ENCODE data around the gene PARD3. TPM values are rescaled to one million over a fixed set of nuclear protein-coding genes. Genes with fewer than 3 reads are reported as not detected.

The PARD3 gene
- total and polyA plus RNA-seq, 10 of the 15 experiments (the other 5 are each of a cell fraction or from before 2014, with no cell fraction given) = 2.6 to 43.1 (median 13.9) TPM

DNA sequence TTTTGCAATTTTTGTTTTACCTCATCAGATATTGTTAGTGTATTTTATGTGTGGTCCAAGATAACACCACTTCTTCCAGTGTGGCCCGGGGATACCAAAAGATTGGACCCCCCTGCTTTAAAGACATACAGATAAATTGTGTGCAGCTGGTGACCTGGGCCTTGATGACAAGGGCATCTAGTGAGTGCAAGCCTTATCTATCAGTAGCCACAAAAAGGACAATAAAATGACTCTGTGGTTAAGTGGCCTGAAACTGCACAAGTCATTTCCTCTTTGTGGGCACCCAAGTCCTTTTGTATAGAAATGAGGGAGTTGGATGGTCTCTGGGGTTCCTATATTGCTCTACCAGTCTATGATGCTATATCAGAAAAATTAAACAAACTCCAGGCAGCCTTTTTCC, 98.1 kb downstream of the PARD3 start:
- in situ Hi-C loops (cut with MboI) (no loop called here), intact Hi-C loops (cut with micrococcal nuclease; ENCODE audit: unreplicated experiment) (no loop called here)
- no peak overlapping the region for H3K27ac ChIP-seq (ENCODE audit: control insufficient read depth, insufficient read depth)
- BruUV-seq (replicated peaks) = no TSS peak
- RAD21 ChIA-PET (ENCODE audit: unreplicated experiment) = no interaction called here
- H3K4me3 ChIP-seq = no peak overlapping the region
- H3K79me2 ChIP-seq (ENCODE audit: control insufficient read depth, insufficient read depth, low read length) = no peaks in the 10 kb centered on the region
- no peaks in the 10 kb centered on the region for H3K4me1 ChIP-seq (ENCODE audit: control insufficient read depth, insufficient read depth, low read length)
- WGBS (ENCODE audit: insufficient coverage, insufficient replicate concordance, low lambda C conversion rate, missing lambda C conversion rate) = 4% methylated on average over 1 of the region's 1 CpG
- SMC1A ChIA-PET (ENCODE audit: uncharacterized antibody, unreplicated experiment) = interaction anchor here (0.7 to 0.9 kb wide), 2 partner anchors 9 to 12 kb away, joined by 3 read pairs; no protein-coding TSS in a partner anchor
- no peaks in the 10 kb centered on the region for H3K9me3 ChIP-seq (replicated peaks; ENCODE audit: control insufficient read depth, insufficient read depth, low read length)
- POLR2A ChIA-PET = interaction anchor here (0.7 to 0.9 kb wide), 2 partner anchors 63 to 168 kb away, joined by 3 to 4 read pairs; no protein-coding TSS in a partner anchor
- no peak overlapping the region for H2AFZ ChIP-seq (ENCODE audit: control insufficient read depth, low read depth, low read length)
- FAIRE-seq (no peak), ATAC-seq (peak; percentile 91), DNase-seq (ENCODE audit: low read depth, low spot score) (no peak)
- no peaks in the 10 kb centered on the region; a peak in 1 of 4 replicates for H3K36me3 ChIP-seq (ENCODE audit: control insufficient read depth in 2 of 2, insufficient read depth in 2 of 2, low read length in 1 of 2)
- no peaks in the 10 kb centered on the region for H4K20me1 ChIP-seq (ENCODE audit: control insufficient read depth, insufficient read depth)
- 0 out of 4 replicates have a peak, but pooled peaks cover 0 to 3% of the 10 kb centered on the region in 2 experiments for H3K27me3 ChIP-seq (replicated peaks in 1 of 2; ENCODE audit: control insufficient read depth in 2 of 2, insufficient read depth in 2 of 2, low read length in 1 of 2)
- H3K9ac ChIP-seq (ENCODE audit: control insufficient read depth, insufficient read depth, low read length) = no peak overlapping the region
- no peak overlapping the region for H3K4me2 ChIP-seq (ENCODE audit: control insufficient read depth, insufficient read depth)
- CTCF ChIA-PET = no interaction called here
- TF ChIP-seq ATF3 (IDR thresholded peaks at IDR 0.05; ENCODE audit: borderline replicate concordance, extremely low read depth, low read depth, low read length) (no peak), SPI1 (IDR thresholded peaks at IDR 0.05; ENCODE audit: borderline replicate concordance, insufficient read depth, low read depth, low read length) (peak; percentile 70; the same call in 1 of the 2 replicates), TCF7 (IDR thresholded peaks at IDR 0.05; ENCODE audit: borderline replicate concordance) (no peak), ZBED1 (IDR thresholded peaks at IDR 0.05; ENCODE audit: borderline replicate concordance) (no peak), BCL11A (IDR thresholded peaks at IDR 0.05; ENCODE audit: low read depth, low read length) (peak; percentile 36; the same call in 1 of the 2 replicates), LARP7 (IDR thresholded peaks at IDR 0.05) (no peak), BHLHE40 (IDR thresholded peaks at IDR 0.05; ENCODE audit: borderline replicate concordance in 1 of 2, low read depth in 2 of 2, low read length in 1 of 2) (peak; percentile 14 to 49; a peak in 1 of 4 replicates), MTA2 (IDR thresholded peaks at IDR 0.05; ENCODE audit: low read depth) (peak; percentile 68; the same call in 1 of the 2 replicates), EP300 (IDR thresholded peaks at IDR 0.05; ENCODE audit: borderline replicate concordance in 1 of 2, control insufficient read depth in 1 of 2, low read depth in 2 of 2, low read length in 2 of 2) (peak in 1 of 2 experiments; percentile 51; a peak in 1 of 4 replicates), NR2F1 (conservative IDR thresholded peaks at IDR 0.05) (peak; percentile 80), EZH2 (IDR thresholded peaks at IDR 0.05; ENCODE audit: borderline replicate concordance, control insufficient read depth, low read depth, low read length) (no peak), ATF7 (IDR thresholded peaks at IDR 0.05; ENCODE audit: low read depth) (peak; percentile 39; the same call in 1 of the 2 replicates), NRF1 (conservative IDR thresholded peaks at IDR 0.05; ENCODE audit: low read depth, low read length) (no peak), RUNX3 (IDR thresholded peaks at IDR 0.05; ENCODE audit: low read length) (peak; percentile 84), IKZF2 (IDR thresholded peaks at IDR 0.05) (peak; percentile 51 to 61; a peak in 2 of 4 replicates), HDGF (IDR thresholded peaks at IDR 0.05) (no peak), ZNF217 (IDR thresholded peaks at IDR 0.05) (0 out of 2 replicates have a peak, but pooled peaks have one; percentile 25), IRF3 (IDR thresholded peaks at IDR 0.05) (no peak), GATAD2B (conservative IDR thresholded peaks at IDR 0.05; ENCODE audit: low read depth) (no peak)
- TF ChIP-seq, protein P1, sequence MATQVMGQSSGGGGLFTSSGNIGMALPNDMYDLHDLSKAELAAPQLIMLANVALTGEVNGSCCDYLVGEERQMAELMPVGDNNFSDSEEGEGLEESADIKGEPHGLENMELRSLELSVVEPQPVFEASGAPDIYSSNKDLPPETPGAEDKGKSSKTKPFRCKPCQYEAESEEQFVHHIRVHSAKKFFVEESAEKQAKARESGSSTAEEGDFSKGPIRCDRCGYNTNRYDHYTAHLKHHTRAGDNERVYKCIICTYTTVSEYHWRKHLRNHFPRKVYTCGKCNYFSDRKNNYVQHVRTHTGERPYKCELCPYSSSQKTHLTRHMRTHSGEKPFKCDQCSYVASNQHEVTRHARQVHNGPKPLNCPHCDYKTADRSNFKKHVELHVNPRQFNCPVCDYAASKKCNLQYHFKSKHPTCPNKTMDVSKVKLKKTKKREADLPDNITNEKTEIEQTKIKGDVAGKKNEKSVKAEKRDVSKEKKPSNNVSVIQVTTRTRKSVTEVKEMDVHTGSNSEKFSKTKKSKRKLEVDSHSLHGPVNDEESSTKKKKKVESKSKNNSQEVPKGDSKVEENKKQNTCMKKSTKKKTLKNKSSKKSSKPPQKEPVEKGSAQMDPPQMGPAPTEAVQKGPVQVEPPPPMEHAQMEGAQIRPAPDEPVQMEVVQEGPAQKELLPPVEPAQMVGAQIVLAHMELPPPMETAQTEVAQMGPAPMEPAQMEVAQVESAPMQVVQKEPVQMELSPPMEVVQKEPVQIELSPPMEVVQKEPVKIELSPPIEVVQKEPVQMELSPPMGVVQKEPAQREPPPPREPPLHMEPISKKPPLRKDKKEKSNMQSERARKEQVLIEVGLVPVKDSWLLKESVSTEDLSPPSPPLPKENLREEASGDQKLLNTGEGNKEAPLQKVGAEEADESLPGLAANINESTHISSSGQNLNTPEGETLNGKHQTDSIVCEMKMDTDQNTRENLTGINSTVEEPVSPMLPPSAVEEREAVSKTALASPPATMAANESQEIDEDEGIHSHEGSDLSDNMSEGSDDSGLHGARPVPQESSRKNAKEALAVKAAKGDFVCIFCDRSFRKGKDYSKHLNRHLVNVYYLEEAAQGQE (IDR thresholded peaks at IDR 0.05; ENCODE audit: low read depth, low read length) = no peak

Measured in GM12878 (cell line).